Caco-2 (cell line): ENCODE data around the gene PHKG2. TPM values are rescaled to one million over a fixed set of nuclear protein-coding genes. Genes with fewer than 3 reads are reported as not detected.

ENCODE experiments used
- BruUV-seq: library from RNA; stranded (reverse); fragments of 400-500 nt; replicated peaks from 2 replicates; lab custom pipeline; 2021; lab: Mats Ljungman, UMichigan
- CTCF ChIA-PET: fragments of 300-600 bp; sonication (Branson Sonifier 250); formaldehyde crosslinking; loops from one replicate; lab custom pipeline; 2022; ENCODE audit warnings: antibody characterized with exemption; lab: Charles Lee
- POLR2A ChIA-PET: fragments of 300-600 bp; sonication (Branson Sonifier 250); formaldehyde crosslinking; loops from one replicate; lab custom pipeline; 2022; ENCODE audit warnings: antibody characterized with exemption; lab: Charles Lee
- DNase-seq, 2 experiments: peaks; one replicate each; pipeline versions ENCODE4 v3.0.0 to v3.0.0-alpha.2; 2020 to 2022
- H3K27me3 ChIP-seq: replicated peaks from 2 replicates; pipeline ENCODE4 v1.6.0; 2011; ENCODE audit warnings: low read length; ENCODE audit not compliant: control insufficient read depth, insufficient read depth
- H3K36me3 ChIP-seq: 2 replicates; pipeline ENCODE4 v1.5.1; 2011; ENCODE audit warnings: low read length; ENCODE audit not compliant: control insufficient read depth, insufficient read depth
- H3K4me1 ChIP-seq: fragments of 250-450 bp; sonication (Bioruptor Pico); 2 replicates; pipeline ENCODE4 v1.5.1; 2020; ENCODE audit warnings: mild to moderate bottlenecking
- H3K4me3 ChIP-seq: 2 replicates; pipeline ENCODE4 v1.5.1; 2011; ENCODE audit warnings: low read depth, mild to moderate bottlenecking, control low read depth, low read length
- H3K9me3 ChIP-seq: fragments of 250-450 bp; sonication (Bioruptor Pico); 2 replicates; pipeline ENCODE4 v1.5.1; 2020; ENCODE audit warnings: mild to moderate bottlenecking, moderate library complexity
- H3K27ac Mint-ChIP-seq: one replicate; pipeline ENCODE4 v1.8.0; 2022; ENCODE audit warnings: mixed read lengths; ENCODE audit not compliant: unreplicated experiment
- H3K27me3 Mint-ChIP-seq: one replicate; pipeline ENCODE4 v1.8.0; 2022; ENCODE audit warnings: mixed read lengths; ENCODE audit not compliant: insufficient read depth, unreplicated experiment
- H3K36me3 Mint-ChIP-seq: one replicate; pipeline ENCODE4 v1.8.0; 2022; ENCODE audit warnings: mild to moderate bottlenecking, mixed read lengths; ENCODE audit not compliant: insufficient read depth, unreplicated experiment
- H3K4me1 Mint-ChIP-seq: one replicate; pipeline ENCODE4 v1.8.0; 2022; ENCODE audit warnings: low read depth, mixed read lengths; ENCODE audit not compliant: unreplicated experiment
- H3K4me3 Mint-ChIP-seq: one replicate; pipeline ENCODE4 v1.8.0; 2022; ENCODE audit warnings: mild to moderate bottlenecking, moderate library complexity, mixed read lengths; ENCODE audit not compliant: unreplicated experiment
- H3K9me3 Mint-ChIP-seq: one replicate; pipeline ENCODE4 v1.8.0; 2022; ENCODE audit warnings: mixed read lengths; ENCODE audit not compliant: unreplicated experiment
- intact Hi-C: fragments of 100-400 bp; cut with micrococcal nuclease; formaldehyde crosslinking; loops from one replicate; pipeline ENCODE4 v1.10.0; 2022; ENCODE audit not compliant: unreplicated experiment
- total RNA-seq: library from RNA; stranded (reverse); gene quantifications from 2 replicates; pipeline ENCODE4 v1.2.3, GENCODE V29; 2022
- TF ChIP-seq, protein P1 (sequence below), 2 experiments: fragments of 200-600 bp in 1 of 2; IDR thresholded peaks; 1 replicate in 1 of 2; 2 replicates in 1 of 2; pipeline versions ENCODE4 v1.5.1 to v1.8.0; 2011 to 2022; ENCODE audit warnings: antibody characterized with exemption in 1 of 2, control low read depth in 1 of 2, inconsistent platforms in 1 of 2, low read depth in 1 of 2, low read length in 1 of 2, mild to moderate bottlenecking in 1 of 2, moderate library complexity in 1 of 2; ENCODE audit not compliant: insufficient read depth in 1 of 2, severe bottlenecking in 1 of 2, unreplicated experiment in 1 of 2

Gene PHKG2
- total RNA-seq, 1 experiment from 2014 or later, result 48.6 TPM

DNA sequence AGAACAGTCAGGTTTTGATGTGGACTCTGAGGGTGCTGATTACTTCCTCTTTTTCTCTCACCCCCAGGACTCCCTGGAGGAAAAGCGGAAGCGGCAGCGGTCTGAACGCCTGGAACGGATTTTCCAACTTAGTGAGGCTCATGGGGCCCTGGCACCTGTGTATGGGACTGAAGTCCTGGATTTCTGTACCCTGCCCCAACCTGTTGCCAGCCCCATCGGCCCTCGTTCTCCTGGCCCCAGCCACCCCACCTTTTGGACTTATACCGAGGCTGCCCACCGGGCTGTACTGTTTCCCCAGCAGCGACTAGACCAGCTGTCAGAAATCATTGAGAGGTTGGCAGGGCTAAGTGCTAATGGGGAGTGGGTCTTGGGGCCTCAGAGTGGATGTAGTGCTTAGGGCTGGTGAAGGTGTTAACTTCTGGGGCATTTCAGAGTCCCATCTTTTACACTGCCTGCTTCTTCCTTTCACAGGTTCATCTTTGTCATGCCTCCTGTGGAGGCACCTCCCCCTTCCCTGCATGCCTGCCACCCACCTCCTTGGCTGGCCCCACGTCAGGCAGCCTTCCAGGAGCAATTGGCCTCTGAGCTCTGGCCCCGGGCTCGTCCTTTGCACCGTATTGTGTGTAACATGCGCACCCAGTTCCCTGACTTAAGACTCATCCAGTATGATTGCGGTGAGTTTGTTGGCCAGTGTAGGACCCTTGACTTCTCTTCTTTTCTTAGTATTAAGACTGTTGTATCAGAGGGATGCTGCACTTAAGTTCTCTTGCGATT lies 19.1 kb upstream of the PHKG2 start:
- CTCF ChIA-PET, result interaction anchor here (1.1 kb wide), 1 partner anchor 65 kb away, joined by 3 read pairs; no protein-coding TSS in a partner anchor
- no peak overlapping the region for H3K4me3 Mint-ChIP-seq
- H3K27ac Mint-ChIP-seq, result no peak overlapping the region

DNA sequence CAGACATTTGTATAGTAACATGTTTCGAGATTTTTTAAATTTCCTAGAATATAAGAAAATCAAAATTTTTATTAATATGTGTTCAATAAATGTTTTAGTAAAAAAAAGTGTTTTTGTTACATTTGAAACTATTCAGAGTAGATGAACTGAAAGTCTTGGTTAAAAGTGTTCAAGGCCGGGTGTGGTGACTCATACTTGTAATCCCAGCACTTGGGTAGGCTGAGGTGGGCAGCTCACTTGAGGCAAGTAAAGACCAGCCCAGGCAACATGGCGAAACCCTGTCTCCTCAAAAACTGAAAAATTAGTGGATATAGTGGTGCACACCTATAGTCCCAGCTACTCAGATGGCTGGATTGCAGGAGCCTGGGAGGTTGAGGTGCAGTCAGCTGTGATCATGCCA lies 16.8 kb upstream of the PHKG2 start:
- ChIA-PET CTCF (no interaction called here), POLR2A (no interaction called here)
- Mint-ChIP-seq H3K36me3 (peaks cover 92% of the 10 kb centered on the region), H3K27ac (no peak overlapping the region), H3K27me3 (no peaks in the 10 kb centered on the region), H3K4me1 (no peaks in the 10 kb centered on the region), H3K4me3 (no peak overlapping the region), H3K9me3 (no peaks in the 10 kb centered on the region)
- DNase-seq, result no peak
- no peaks in the 10 kb centered on the region for H3K9me3 ChIP-seq
- no peak overlapping the region for H3K4me3 ChIP-seq
- TF ChIP-seq, protein P1, sequence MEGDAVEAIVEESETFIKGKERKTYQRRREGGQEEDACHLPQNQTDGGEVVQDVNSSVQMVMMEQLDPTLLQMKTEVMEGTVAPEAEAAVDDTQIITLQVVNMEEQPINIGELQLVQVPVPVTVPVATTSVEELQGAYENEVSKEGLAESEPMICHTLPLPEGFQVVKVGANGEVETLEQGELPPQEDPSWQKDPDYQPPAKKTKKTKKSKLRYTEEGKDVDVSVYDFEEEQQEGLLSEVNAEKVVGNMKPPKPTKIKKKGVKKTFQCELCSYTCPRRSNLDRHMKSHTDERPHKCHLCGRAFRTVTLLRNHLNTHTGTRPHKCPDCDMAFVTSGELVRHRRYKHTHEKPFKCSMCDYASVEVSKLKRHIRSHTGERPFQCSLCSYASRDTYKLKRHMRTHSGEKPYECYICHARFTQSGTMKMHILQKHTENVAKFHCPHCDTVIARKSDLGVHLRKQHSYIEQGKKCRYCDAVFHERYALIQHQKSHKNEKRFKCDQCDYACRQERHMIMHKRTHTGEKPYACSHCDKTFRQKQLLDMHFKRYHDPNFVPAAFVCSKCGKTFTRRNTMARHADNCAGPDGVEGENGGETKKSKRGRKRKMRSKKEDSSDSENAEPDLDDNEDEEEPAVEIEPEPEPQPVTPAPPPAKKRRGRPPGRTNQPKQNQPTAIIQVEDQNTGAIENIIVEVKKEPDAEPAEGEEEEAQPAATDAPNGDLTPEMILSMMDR (IDR thresholded peaks at IDR 0.05; ENCODE audit: insufficient read depth in 1 of 2, low read depth in 1 of 2, low read length in 1 of 2, severe bottlenecking in 1 of 2, unreplicated experiment in 1 of 2), result no peak
- no TSS peak for BruUV-seq
- no peaks in the 10 kb centered on the region for H3K27me3 ChIP-seq
- peaks cover 6% of the 10 kb centered on the region for H3K36me3 ChIP-seq
- no peaks in the 10 kb centered on the region for H3K4me1 ChIP-seq
- intact Hi-C loops, result no loop called here

More for the DNA sequence above, 19.1 kb upstream of the PHKG2 start:
- Histone ChIP-seq H3K4me1 (no peaks in the 10 kb centered on the region), H3K36me3 (peaks cover 3% of the 10 kb centered on the region), H3K27me3 (no peaks in the 10 kb centered on the region), H3K4me3 (no peak overlapping the region), H3K9me3 (no peaks in the 10 kb centered on the region)
- intact Hi-C loops, result no loop called here
- no peaks in the 10 kb centered on the region for H3K27me3 Mint-ChIP-seq
- POLR2A ChIA-PET, result no interaction called here
- TF ChIP-seq, protein P1 (IDR thresholded peaks at IDR 0.05; ENCODE audit: insufficient read depth in 1 of 2, low read depth in 1 of 2, low read length in 1 of 2, severe bottlenecking in 1 of 2, unreplicated experiment in 1 of 2), result no peak
- no peak for DNase-seq
- peaks cover 5% of the 10 kb centered on the region for H3K4me1 Mint-ChIP-seq
- H3K9me3 Mint-ChIP-seq, result no peaks in the 10 kb centered on the region
- no TSS peak for BruUV-seq
- peaks cover 96% of the 10 kb centered on the region for H3K36me3 Mint-ChIP-seq

DNA sequence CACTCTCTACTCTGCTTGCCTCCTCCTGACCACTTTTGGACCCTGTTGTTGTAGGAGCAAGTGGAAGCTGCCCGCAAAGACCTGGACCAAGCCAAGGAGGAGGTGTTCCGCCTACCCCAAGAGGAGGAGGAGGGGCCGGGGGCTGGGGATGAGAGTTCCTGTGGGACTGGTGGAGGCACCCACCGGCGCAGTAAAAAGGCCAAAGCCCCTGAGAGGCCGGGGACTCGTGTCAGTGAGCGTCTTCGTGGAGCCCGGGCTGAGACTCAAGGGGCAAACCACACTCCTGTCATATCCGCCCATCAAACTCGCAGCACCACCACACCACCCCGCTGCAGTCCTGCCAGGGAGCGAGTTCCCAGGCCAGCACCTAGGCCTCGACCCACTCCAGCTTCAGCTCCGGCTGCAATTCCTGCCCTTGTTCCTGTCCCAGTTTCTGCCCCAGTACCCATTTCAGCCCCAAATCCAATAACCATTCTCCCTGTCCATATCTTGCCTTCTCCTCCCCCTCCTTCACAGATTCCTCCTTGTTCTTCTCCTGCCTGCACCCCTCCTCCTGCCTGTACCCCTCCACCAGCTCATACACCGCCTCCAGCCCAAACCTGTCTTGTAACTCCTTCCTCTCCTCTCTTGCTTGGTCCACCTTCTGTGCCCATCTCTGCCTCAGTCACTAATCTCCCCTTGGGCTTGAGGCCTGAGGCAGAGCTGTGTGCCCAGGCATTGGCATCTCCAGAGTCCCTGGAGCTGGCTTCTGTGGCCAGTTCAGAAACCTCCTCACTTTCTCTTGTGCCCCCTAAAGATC lies 11.0 kb upstream of the PHKG2 start:
- no TSS peak for BruUV-seq
- Histone ChIP-seq H3K27me3 (no peaks in the 10 kb centered on the region), H3K9me3 (no peaks in the 10 kb centered on the region), H3K36me3 (peaks cover 8% of the 10 kb centered on the region), H3K4me1 (peaks cover 27% of the 10 kb centered on the region), H3K4me3 (no peak overlapping the region)
- TF ChIP-seq, protein P1 (IDR thresholded peaks at IDR 0.05; ENCODE audit: insufficient read depth in 1 of 2, low read depth in 1 of 2, low read length in 1 of 2, severe bottlenecking in 1 of 2, unreplicated experiment in 1 of 2), result no peak
- Mint-ChIP-seq H3K9me3 (no peaks in the 10 kb centered on the region), H3K4me1 (peaks cover 28% of the 10 kb centered on the region), H3K36me3 (peaks cover 80% of the 10 kb centered on the region), H3K4me3 (no peak overlapping the region), H3K27ac (no peak overlapping the region), H3K27me3 (no peaks in the 10 kb centered on the region)
- intact Hi-C loops, result no loop called here
- DNase-seq, result no peak
- CTCF ChIA-PET, result no interaction called here
- POLR2A ChIA-PET, result no interaction called here
